Measurements from ENCODE around the gene FGF22.

FGF22 gene

GRCh38 chr19:670609-671075 is 31.0 kb downstream of the FGF22 start:
- DNase-seq, result no peak
- TF ChIP-seq CTCF (IDR thresholded peaks at IDR 0.05), result no peak
- no peak overlapping the region for H3K4me3 Mint-ChIP-seq
- H3K27ac Mint-ChIP-seq, result no peak overlapping the region
- H3K9me3 Mint-ChIP-seq, result peaks cover 24% of the 10 kb centered on the region
- peaks cover 13% of the 10 kb centered on the region for H3K27me3 Mint-ChIP-seq (ENCODE audit: low read depth, poor library complexity)
- H3K36me3 Mint-ChIP-seq (ENCODE audit: low read depth), result no peaks in the 10 kb centered on the region
- peaks cover 15% of the 10 kb centered on the region for H3K4me1 Mint-ChIP-seq

- peaks cover 22% of the 10 kb centered on the region for H3K27me3 Mint-ChIP-seq (ENCODE audit: low read depth, poor library complexity)
Observed at GRCh38 chr19:674282-675151, 34.8 kb downstream of the FGF22 start.

GRCh38 chr19:676007-676338 is 36.3 kb downstream of the FGF22 start:
- TF ChIP-seq CTCF (IDR thresholded peaks at IDR 0.05), result no peak
- Mint-ChIP-seq H3K4me1 (peaks cover 20% of the 10 kb centered on the region), H3K27me3 (ENCODE audit: low read depth, poor library complexity) (peaks cover 22% of the 10 kb centered on the region), H3K9me3 (no peaks in the 10 kb centered on the region), H3K27ac (no peak overlapping the region), H3K4me3 (peak overlapping the region; percentile 58), H3K36me3 (ENCODE audit: low read depth) (no peaks in the 10 kb centered on the region)
- no peak for DNase-seq

More at GRCh38 chr19:674282-675151, 34.8 kb downstream of the FGF22 start:
- Mint-ChIP-seq H3K36me3 (ENCODE audit: low read depth) (no peaks in the 10 kb centered on the region), H3K27ac (no peak overlapping the region), H3K4me3 (peak overlapping the region; percentile 62), H3K4me1 (peaks cover 20% of the 10 kb centered on the region), H3K9me3 (no peaks in the 10 kb centered on the region)
- no peak for TF ChIP-seq CTCF (IDR thresholded peaks at IDR 0.05)
- DNase-seq, result no peak

GRCh38 chr19:676339-677105 is 36.8 kb downstream of the FGF22 start, which contains the start of gene FSTL3:
FSTL3 (plus strand) TSS chr19:676392; CDS start chr19:676424, 32 bp downstream.
- H3K4me3 Mint-ChIP-seq, result peak within 1 kb of the TSS; percentile 62
- peaks cover 22% of the 10 kb centered on the region for H3K27me3 Mint-ChIP-seq (ENCODE audit: low read depth, poor library complexity)
- no peaks in the 10 kb centered on the region for H3K9me3 Mint-ChIP-seq
- DNase-seq, result peak; percentile 54
- H3K27ac Mint-ChIP-seq, result no peak within 1 kb of the TSS
- TF ChIP-seq CTCF (IDR thresholded peaks at IDR 0.05), result no peak
- H3K36me3 Mint-ChIP-seq (ENCODE audit: low read depth), result no peaks in the 10 kb centered on the region
- H3K4me1 Mint-ChIP-seq, result peaks cover 20% of the 10 kb centered on the region

GRCh38 chr19:677201-677600 is 37.5 kb downstream of the FGF22 start:
- Mint-ChIP-seq H3K36me3 (ENCODE audit: low read depth) (no peaks in the 10 kb centered on the region), H3K4me1 (peaks cover 26% of the 10 kb centered on the region), H3K27me3 (ENCODE audit: low read depth, poor library complexity) (peaks cover 22% of the 10 kb centered on the region), H3K9me3 (no peaks in the 10 kb centered on the region), H3K4me3 (no peak overlapping the region), H3K27ac (no peak overlapping the region)
- no peak for TF ChIP-seq CTCF (IDR thresholded peaks at IDR 0.05)
- DNase-seq, result no peak

Measured in nephron progenitor cell (in vitro differentiated cells).